DMS 273 treated with DMSO at 0.1 percent for 48 hours (cell line): ENCODE data around the gene FYN.

ENCODE experiments used
- DNase-seq: peaks from one replicate; lab custom pipeline; 2025; lab: John Stamatoyannopoulos, UW

The FYN gene

DNA sequence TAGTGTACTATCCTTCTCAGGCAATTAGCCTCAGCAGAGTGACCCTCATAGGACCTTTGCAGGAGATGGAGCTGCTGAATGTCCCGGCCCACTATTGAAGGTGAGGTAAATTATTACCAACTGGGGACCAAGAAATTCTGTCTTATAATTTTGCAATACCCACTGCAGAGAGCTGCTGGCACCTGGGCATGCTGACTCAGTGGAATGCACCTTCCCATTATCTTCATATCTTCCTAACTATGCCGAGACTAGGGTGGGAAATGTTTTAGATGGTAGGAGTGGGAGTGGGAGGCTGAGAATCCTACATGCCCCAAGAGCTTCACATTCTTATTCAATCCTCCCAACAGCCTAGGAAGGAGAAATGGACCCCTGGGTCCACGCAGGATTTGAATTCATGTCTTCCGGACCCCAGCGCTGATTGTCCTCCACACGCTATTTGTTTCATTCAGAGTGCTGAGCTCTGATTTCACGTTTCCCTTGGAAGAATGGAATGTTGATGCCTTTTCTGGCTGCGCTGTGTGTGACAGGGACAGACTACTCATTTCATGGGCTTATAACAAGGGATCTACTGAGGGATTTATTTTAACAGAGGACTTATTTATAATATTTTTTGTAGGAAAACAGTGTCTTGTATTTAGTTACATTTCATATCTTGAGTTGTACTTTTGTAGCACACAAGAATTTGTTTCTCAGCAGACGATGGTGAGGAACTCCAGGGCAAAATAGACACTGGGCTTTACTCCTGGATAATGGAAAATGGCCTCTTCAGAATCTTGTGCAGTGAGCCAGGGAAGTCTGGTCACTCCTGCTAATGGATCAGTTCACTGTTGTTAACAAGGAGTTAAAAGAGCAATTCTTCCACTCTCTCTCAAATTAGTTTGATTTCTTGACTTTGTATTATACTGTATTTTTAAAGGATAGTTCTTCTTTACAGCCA is 66.4 kb downstream of the FYN start:
- DNase-seq: no peak

- no peak for DNase-seq
Measured at GRCh38 chr6:111806165-111806547, 67.1 kb downstream of the FYN start.

- DNase-seq: no peak
Measured at GRCh38 chr6:111805511-111806164, 67.6 kb downstream of the FYN start.

GRCh38 chr6:111804627-111805235 is 68.5 kb downstream of the FYN start:
- DNase-seq: no peak

DNA sequence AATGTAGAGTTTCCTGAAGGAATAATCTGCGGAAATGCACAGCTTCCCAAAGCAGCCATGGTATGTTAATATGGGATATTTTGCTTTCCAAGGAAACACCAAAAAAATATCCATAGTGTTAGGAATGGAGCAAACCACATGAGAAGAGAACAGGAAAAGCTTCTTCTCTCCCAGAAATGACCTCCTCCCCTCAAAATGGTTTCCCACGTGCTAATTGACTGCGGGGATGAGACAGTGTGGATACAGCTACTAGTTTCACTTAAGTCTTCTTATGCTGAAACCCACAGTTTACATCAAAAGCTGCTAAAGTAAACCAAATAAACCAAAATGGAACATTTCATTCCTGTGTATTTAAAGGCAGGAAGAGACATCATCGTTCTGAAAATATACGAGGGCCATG is 69.4 kb downstream of the FYN start:
- DNase-seq: no peak

GRCh38 chr6:111803371-111803770 is 69.9 kb downstream of the FYN start:
- no peak for DNase-seq

GRCh38 chr6:111802720-111803330 is 70.4 kb downstream of the FYN start:
- DNase-seq: no peak

GRCh38 chr6:111802015-111802414 is 71.2 kb downstream of the FYN start:
- no peak for DNase-seq

DNA sequence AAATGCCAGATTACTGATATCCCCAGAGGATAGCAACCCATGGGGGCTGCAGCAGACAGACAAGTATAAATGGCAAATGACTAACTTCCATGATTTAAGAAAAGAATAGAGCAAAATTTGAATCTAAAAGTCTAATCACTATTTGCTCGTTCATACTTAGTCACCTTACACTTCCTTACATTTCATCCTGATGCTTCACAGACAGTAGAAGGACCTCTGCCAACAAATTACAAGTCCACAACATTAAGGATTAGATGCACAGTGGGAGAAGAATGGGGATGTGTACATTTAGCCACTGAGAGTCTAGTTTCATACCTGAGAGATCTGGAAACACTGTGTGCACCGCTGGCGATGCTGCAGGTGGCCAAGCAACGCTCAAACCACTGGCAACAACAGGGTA is 72.4 kb downstream of the FYN start:
- no peak for DNase-seq

GRCh38 chr6:111800259-111800765 is 72.9 kb downstream of the FYN start:
- no peak for DNase-seq

DNA sequence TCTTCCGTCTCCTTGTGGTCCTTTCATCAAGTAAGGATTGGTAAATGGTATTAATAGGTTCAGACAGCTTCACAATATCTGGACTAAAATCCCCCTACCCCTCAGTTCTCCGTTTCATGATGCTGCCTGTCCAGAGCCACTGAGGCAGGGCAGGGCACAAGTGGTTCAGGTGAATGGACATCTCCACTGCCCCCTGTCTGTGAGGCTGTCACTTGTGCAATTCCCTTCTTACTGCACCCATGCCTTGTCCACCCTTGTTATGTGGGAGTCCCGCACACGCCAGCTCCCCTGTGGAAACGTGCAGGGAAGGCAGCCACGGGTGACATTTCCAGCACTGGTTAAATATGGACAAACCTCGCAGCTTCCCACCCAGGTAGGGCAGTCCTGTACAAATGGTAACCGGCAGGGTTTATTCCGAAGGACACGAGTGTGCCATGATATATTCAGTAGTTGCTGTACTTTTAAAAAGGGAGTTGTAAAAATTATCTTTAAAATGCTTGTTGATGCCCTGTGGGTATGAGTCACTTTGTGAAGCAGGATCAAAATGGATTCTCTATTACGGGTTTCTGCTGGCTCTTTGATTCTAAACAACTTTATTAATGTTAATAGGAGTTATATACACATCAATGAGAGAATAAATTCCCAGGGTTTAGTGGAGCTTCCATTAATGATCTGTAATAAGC is 73.5 kb downstream of the FYN start:
- no peak for DNase-seq

DNA sequence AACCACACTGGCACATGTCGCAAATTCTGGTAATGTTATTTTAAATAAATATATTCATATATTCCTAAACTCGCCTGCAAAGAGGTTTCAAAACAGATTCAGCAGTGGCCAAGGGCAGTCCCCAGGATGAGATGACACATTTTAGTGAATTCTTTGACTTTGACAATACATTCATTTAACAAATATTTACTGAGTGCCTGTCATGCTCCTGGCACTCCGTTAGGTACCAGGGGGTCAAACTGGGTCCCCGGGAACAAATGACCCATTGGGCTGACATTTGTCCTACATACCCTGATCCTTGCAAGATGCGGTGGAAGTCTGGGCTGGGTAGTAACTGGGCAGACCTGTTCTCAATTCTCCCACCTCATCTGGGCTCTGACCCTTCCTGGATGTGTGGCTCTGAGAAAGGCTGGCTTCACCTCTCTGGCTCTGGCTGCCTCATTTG is 74.9 kb downstream of the FYN start:
- DNase-seq: no peak

DNA sequence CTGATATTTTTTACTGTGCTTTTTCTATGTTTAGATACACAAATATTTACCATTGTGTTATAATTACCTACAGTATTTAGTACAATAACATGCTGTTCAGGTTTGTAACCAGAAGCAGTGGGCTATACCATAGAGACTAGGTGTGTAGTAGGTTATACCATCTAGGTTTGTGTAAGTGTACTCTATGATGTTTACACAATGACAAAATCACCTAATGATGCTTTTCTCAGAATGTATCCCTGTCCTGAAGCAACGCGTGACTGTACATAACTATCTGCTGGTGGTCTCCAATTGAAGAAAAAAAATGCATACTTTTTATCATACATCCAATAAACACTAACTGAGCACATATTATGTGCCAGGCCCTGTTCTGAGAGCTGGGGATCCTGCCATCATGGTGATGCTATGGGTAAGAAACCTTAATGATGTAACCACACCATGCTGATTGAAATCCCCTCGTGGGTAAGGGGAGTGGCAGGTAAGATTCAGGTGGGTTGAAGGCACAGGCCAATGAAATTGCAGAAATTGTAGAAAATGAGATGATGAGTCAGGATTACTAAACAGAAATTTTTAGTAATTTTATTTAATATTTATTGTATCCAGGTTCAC is 76.8 kb downstream of the FYN start:
- DNase-seq: no peak

GRCh38 chr6:111795558-111795957 is 77.7 kb downstream of the FYN start:
- DNase-seq: no peak

- no peak for DNase-seq
Measured at GRCh38 chr6:111794727-111795452, 78.4 kb downstream of the FYN start.

- no peak for DNase-seq
Measured at GRCh38 chr6:111794300-111794699, 79.0 kb downstream of the FYN start.

DNA sequence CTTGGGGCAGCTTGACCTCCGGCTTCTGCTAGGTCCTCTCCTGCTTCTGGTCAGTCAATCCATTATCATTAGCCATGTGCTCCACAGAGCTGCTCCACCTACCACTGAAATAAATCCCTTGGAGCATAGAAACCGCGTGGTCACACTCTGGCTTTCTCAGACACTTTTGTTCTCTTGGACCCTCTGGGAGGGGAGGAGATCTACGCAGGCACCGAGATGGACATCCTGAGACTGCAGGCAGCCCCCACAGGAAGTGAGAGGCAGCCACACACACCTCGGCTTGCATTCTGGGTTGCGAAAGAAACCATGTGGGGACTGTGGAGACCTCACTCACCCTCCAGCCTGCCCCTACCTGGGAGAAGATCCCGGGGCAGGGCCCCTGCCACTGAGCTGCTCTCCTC is 79.5 kb downstream of the FYN start:
- DNase-seq: no peak

- no peak for DNase-seq
Measured at GRCh38 chr6:111792914-111793700, 80.1 kb downstream of the FYN start.

DNA sequence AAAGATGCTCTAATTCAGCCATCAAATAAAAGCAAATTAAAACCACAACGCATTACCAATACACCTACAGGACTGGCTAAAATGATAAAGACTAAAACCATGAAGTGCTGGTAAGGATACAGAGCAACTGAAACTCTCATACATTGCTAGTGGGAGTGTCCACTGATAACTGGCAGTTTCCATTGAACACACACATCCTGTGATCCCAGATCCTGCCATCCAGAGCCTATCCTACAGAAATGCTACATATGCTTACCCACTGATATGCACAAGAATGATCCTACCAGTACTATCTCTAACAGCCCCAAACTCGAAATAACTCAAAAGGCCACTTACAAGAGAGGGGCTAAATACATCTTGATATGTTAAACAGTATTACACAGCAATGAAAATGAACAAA is 81.0 kb downstream of the FYN start:
- no peak for DNase-seq

- DNase-seq: no peak
Measured at GRCh38 chr6:111791415-111791814, 81.8 kb downstream of the FYN start.
